ENCODE results near the gene RIOK1. TPM values are rescaled to one million over a fixed set of nuclear protein-coding genes. Genes with fewer than 3 reads are reported as not detected.
"Not testable (repeated sequence)": the region's sequence is repeated elsewhere in the genome, so short reads cannot be mapped to it uniquely, and the experiment has no call there.

The RIOK1 gene
- 36.8 and 57.0 TPM in 2 replicates for total RNA-seq (2014; rRNA removed; shearing (Covaris generic); ENCODE audit: low replicate concordance)

GRCh38 chr6:7389451-7390225, at the start of gene RIOK1, which contains the start of gene CAGE1:
RIOK1 (plus strand) TSS chr6:7389808; CDS start chr6:7390003, 195 bp downstream.
CAGE1 (minus strand) TSS chr6:7389742; CDS start chr6:7387173, 2,569 bp downstream.
- Histone ChIP-seq H3K79me2 (ENCODE audit: low read length) (peaks cover 46% of the 10 kb centered on the region), H3K4me1 (ENCODE audit: low read length) (peaks cover 29% of the 10 kb centered on the region), H3K27me3 (ENCODE audit: low read length) (no peaks in the 10 kb centered on the region), H4K20me1 (ENCODE audit: insufficient read depth, low read depth, low read length) (peaks cover 14% of the 10 kb centered on the region; the same call in 1 of the 2 replicates), H3K9ac (ENCODE audit: low read length) (peak within 1 kb of the TSS; percentile 89), H3K9me3 (ENCODE audit: low read length) (no peaks in the 10 kb centered on the region), H3K27ac (ENCODE audit: low read length) (peak within 1 kb of the TSS; percentile 68), H3K4me2 (ENCODE audit: low read depth, low read length, poor library complexity, severe bottlenecking) (peak within 1 kb of the TSS; percentile 91), H3K4me3 (ENCODE audit: low read length) (peak within 1 kb of the TSS; percentile 90), H3K36me3 (ENCODE audit: insufficient read depth, low read length) (peaks cover 19% of the 10 kb centered on the region), H3K9me2 (replicated peaks; ENCODE audit: insufficient read depth, low read length) (no peaks in the 10 kb centered on the region), H2AFZ (ENCODE audit: low read length) (peak within 1 kb of the TSS; percentile 80)
- DNase-seq: peak; percentile 98

- H3K9me2 ChIP-seq (replicated peaks; ENCODE audit: insufficient read depth, low read length): no peaks in the 10 kb centered on the region
- H3K4me3 ChIP-seq (ENCODE audit: low read length): no peak overlapping the region
- H3K79me2 ChIP-seq (ENCODE audit: low read length): no peaks in the 10 kb centered on the region
- no peak overlapping the region for H3K4me2 ChIP-seq (ENCODE audit: low read depth, low read length, poor library complexity, severe bottlenecking)
- H3K9me3 ChIP-seq (ENCODE audit: low read length): no peaks in the 10 kb centered on the region
- no peak overlapping the region for H2AFZ ChIP-seq (ENCODE audit: low read length)
- no peak overlapping the region for H3K27ac ChIP-seq (ENCODE audit: low read length)
- H4K20me1 ChIP-seq (ENCODE audit: insufficient read depth, low read depth, low read length): no peaks in the 10 kb centered on the region
- no peaks in the 10 kb centered on the region for H3K4me1 ChIP-seq (ENCODE audit: low read length)
- no peak for DNase-seq
- no peak overlapping the region for H3K9ac ChIP-seq (ENCODE audit: low read length)
- H3K36me3 ChIP-seq (ENCODE audit: insufficient read depth, low read length): no peaks in the 10 kb centered on the region
- H3K27me3 ChIP-seq (ENCODE audit: low read length): no peaks in the 10 kb centered on the region
Measured at GRCh38 chr6:7341271-7341670, 48.3 kb upstream of the RIOK1 start.

GRCh38 chr6:7341989-7342742, 47.4 kb upstream of the RIOK1 start:
- H3K4me2 ChIP-seq (ENCODE audit: low read depth, low read length, poor library complexity, severe bottlenecking): no peak overlapping the region
- no peak for DNase-seq

GRCh38 chr6:7343546-7344475, 45.8 kb upstream of the RIOK1 start:
- Histone ChIP-seq H3K27me3 (ENCODE audit: low read length) (no peaks in the 10 kb centered on the region), H3K27ac (ENCODE audit: low read length) (no peak overlapping the region), H3K9ac (ENCODE audit: low read length) (no peak overlapping the region), H3K4me1 (ENCODE audit: low read length) (no peaks in the 10 kb centered on the region), H3K4me2 (ENCODE audit: low read depth, low read length, poor library complexity, severe bottlenecking) (no peak overlapping the region), H3K36me3 (ENCODE audit: insufficient read depth, low read length) (no peaks in the 10 kb centered on the region), H3K9me3 (ENCODE audit: low read length) (no peaks in the 10 kb centered on the region), H3K9me2 (replicated peaks; ENCODE audit: insufficient read depth, low read length) (no peaks in the 10 kb centered on the region), H2AFZ (ENCODE audit: low read length) (no peak overlapping the region), H3K79me2 (ENCODE audit: low read length) (no peaks in the 10 kb centered on the region), H3K4me3 (ENCODE audit: low read length) (no peak overlapping the region), H4K20me1 (ENCODE audit: insufficient read depth, low read depth, low read length) (no peaks in the 10 kb centered on the region)
- DNase-seq: no peak

More at GRCh38 chr6:7341989-7342742, 47.4 kb upstream of the RIOK1 start:
- Histone ChIP-seq H3K9me2 (replicated peaks; ENCODE audit: insufficient read depth, low read length) (no peaks in the 10 kb centered on the region), H2AFZ (ENCODE audit: low read length) (no peak overlapping the region), H3K27ac (ENCODE audit: low read length) (no peak overlapping the region), H3K36me3 (ENCODE audit: insufficient read depth, low read length) (no peaks in the 10 kb centered on the region), H3K4me1 (ENCODE audit: low read length) (no peaks in the 10 kb centered on the region), H3K9ac (ENCODE audit: low read length) (no peak overlapping the region), H3K4me3 (ENCODE audit: low read length) (no peak overlapping the region), H3K27me3 (ENCODE audit: low read length) (no peaks in the 10 kb centered on the region), H3K79me2 (ENCODE audit: low read length) (no peaks in the 10 kb centered on the region), H3K9me3 (ENCODE audit: low read length) (no peaks in the 10 kb centered on the region), H4K20me1 (ENCODE audit: insufficient read depth, low read depth, low read length) (no peaks in the 10 kb centered on the region)

GRCh38 chr6:7344773-7345450, 44.7 kb upstream of the RIOK1 start:
- H3K9me2 ChIP-seq (replicated peaks; ENCODE audit: insufficient read depth, low read length); H4K20me1 ChIP-seq (ENCODE audit: insufficient read depth, low read depth, low read length); H3K4me2 ChIP-seq (ENCODE audit: low read depth, low read length, poor library complexity, severe bottlenecking); H3K27ac ChIP-seq (ENCODE audit: low read length); H3K4me3 ChIP-seq (ENCODE audit: low read length); DNase-seq; H3K9me3 ChIP-seq (ENCODE audit: low read length); H3K9ac ChIP-seq (ENCODE audit: low read length); H2AFZ ChIP-seq (ENCODE audit: low read length); H3K36me3 ChIP-seq (ENCODE audit: insufficient read depth, low read length); H3K4me1 ChIP-seq (ENCODE audit: low read length); H3K27me3 ChIP-seq (ENCODE audit: low read length); H3K79me2 ChIP-seq (ENCODE audit: low read length): not testable (repeated sequence)

- H3K4me3 ChIP-seq (ENCODE audit: low read length); H2AFZ ChIP-seq (ENCODE audit: low read length); H3K9me3 ChIP-seq (ENCODE audit: low read length); H3K79me2 ChIP-seq (ENCODE audit: low read length); H3K27me3 ChIP-seq (ENCODE audit: low read length); H3K27ac ChIP-seq (ENCODE audit: low read length); H3K4me2 ChIP-seq (ENCODE audit: low read depth, low read length, poor library complexity, severe bottlenecking); H3K9ac ChIP-seq (ENCODE audit: low read length); H3K4me1 ChIP-seq (ENCODE audit: low read length); H3K9me2 ChIP-seq (replicated peaks; ENCODE audit: insufficient read depth, low read length); DNase-seq; H4K20me1 ChIP-seq (ENCODE audit: insufficient read depth, low read depth, low read length); H3K36me3 ChIP-seq (ENCODE audit: insufficient read depth, low read length): not testable (repeated sequence)
Measured at GRCh38 chr6:7347551-7347997, 42.0 kb upstream of the RIOK1 start.

- H3K4me3 ChIP-seq (ENCODE audit: low read length); DNase-seq; H3K9me2 ChIP-seq (replicated peaks; ENCODE audit: insufficient read depth, low read length); H2AFZ ChIP-seq (ENCODE audit: low read length); H3K79me2 ChIP-seq (ENCODE audit: low read length); H4K20me1 ChIP-seq (ENCODE audit: insufficient read depth, low read depth, low read length); H3K4me1 ChIP-seq (ENCODE audit: low read length); H3K4me2 ChIP-seq (ENCODE audit: low read depth, low read length, poor library complexity, severe bottlenecking); H3K9ac ChIP-seq (ENCODE audit: low read length); H3K9me3 ChIP-seq (ENCODE audit: low read length); H3K27ac ChIP-seq (ENCODE audit: low read length); H3K36me3 ChIP-seq (ENCODE audit: insufficient read depth, low read length); H3K27me3 ChIP-seq (ENCODE audit: low read length): not testable (repeated sequence)
Measured at GRCh38 chr6:7350591-7350990, 39.0 kb upstream of the RIOK1 start.

Measured in Karpas-422 (cell line).